ENCODE results near the gene DOLPP1.
"Not testable (repeated sequence)": the region's sequence is repeated elsewhere in the genome, so short reads cannot be mapped to it uniquely, and the experiment has no call there.

Gene DOLPP1

DNA sequence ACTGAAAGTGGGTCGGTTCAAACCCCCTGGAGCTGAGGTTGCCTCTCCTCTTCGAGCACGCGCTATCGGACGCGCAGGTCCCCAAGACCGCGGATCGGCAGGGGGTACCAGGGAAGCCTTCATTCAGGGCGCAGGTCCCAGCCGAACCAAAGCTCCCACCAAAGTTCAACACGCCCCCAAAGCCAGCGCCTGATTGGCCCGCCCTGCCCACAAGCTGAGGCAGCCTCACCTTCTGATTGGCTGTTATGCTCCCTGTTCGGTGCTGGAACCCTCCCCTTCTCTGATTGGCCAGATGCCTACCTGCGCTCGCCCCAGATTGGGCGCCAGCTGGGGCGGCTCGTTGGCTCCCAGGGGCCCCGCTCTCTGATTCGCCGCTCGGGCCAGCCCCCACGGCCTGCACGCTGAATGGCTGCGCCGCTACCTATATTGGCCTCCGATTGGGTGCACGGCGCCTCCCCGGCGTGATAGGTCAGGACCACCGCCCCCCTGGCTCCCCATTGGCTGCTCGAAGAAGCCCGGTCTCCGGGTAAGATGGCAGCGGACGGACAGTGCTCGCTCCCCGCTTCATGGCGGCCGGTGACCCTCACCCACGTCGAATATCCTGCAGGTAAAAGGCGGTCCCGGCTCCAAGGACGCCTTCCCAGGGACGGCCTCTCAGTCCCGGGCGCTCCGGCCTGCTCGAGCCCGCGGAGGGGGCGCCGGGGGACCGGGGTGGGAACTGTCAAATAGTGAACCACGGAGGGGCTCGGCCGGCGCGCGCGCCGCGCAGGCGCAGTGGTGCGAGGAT lies at the start of gene DOLPP1:
Gene DOLPP1 (plus strand): TSS at position 511 of the 787 bp plus-strand sequence. CDS start 21 bp downstream, at position 532.
- peak; percentile 99 to 100 (median 100) for DNase-seq

DNA sequence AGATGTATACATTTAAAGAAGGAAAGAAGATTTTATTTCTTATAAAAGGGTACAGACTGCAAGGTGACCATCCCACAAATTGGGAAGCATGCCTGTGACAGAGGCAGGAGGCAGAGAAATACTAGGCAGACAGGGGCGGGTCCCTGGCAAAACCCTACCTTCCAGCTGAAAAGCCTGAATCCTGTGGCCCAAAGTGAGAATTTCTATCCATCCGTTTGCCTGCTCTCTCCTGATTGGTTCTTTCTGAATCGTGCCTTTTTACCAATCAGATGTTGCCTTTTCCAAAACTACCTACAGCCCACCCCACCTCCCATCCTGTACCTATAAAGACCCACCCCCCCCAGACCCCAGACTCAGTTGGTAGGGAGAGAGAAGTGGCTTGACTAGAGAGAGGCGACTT lies 49.4 kb upstream of the DOLPP1 start:
- DNase-seq, result no peak

- DNase-seq, result no peak
These were observed 48.3 kb upstream of the DOLPP1 start for GRCh38 chr9:129032541-129033159.

- no peak for DNase-seq
These were observed 47.7 kb upstream of the DOLPP1 start for GRCh38 chr9:129033216-129033615.

DNA sequence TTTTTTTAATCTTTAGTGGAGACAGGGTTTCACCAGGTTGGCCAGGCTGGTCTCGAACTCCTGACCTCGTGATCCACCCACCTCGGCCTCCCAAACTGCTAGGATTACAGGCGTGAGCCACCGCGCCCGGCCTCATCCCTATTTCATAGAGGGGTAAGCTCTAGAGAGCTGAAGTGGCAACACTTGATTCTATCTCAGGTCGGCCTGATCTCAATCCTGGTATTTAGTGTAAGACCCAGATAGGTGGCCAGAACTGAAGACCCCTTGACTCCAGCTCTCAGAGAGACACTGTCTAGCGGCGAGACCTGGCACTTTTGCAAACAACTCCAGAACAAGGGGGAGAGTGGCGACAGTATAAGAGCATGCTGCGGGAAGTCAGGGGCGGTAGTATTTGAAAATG lies 45.1 kb upstream of the DOLPP1 start:
- DNase-seq, result not testable (repeated sequence)

DNA sequence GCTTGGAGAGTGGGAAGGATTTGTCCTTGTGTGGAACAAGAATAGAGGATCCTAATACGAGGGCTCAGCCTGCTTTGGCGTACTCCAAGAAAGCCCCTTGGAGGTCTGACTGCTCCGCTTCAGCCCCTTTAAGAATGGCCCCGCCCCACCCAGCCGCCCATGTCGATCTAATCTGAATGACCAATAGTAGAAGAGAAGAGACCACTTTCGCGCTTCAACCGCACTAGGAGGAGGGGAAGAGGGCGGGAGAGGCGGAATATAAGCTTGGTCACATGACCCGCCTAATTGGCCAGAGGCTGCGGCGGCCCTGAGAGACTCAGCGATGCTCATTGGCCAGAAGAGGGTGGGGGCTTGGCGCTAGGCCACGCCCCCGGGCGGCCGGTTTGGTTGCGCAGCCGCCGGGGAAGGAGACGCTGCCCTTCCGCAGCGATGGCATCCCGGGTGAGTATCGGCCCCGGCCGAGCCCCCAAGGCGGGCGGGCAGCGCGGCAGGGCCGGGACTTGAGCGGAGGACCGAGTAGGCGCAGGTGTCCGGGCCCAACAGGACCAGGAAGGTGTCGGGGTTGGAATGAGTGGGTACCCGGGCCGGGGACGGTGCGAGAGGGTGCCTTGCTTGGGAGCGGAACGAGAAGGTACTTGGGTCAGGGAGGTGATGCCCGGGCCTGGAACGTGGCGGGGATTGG lies 44.5 kb upstream of the DOLPP1 start, which contains the start of gene MIGA2:
Gene MIGA2 (plus strand): TSS at position 386 of the 682 bp plus-strand sequence. CDS start 3,969 bp downstream, outside the sequence.
- peak; percentile 99 for DNase-seq

DNA sequence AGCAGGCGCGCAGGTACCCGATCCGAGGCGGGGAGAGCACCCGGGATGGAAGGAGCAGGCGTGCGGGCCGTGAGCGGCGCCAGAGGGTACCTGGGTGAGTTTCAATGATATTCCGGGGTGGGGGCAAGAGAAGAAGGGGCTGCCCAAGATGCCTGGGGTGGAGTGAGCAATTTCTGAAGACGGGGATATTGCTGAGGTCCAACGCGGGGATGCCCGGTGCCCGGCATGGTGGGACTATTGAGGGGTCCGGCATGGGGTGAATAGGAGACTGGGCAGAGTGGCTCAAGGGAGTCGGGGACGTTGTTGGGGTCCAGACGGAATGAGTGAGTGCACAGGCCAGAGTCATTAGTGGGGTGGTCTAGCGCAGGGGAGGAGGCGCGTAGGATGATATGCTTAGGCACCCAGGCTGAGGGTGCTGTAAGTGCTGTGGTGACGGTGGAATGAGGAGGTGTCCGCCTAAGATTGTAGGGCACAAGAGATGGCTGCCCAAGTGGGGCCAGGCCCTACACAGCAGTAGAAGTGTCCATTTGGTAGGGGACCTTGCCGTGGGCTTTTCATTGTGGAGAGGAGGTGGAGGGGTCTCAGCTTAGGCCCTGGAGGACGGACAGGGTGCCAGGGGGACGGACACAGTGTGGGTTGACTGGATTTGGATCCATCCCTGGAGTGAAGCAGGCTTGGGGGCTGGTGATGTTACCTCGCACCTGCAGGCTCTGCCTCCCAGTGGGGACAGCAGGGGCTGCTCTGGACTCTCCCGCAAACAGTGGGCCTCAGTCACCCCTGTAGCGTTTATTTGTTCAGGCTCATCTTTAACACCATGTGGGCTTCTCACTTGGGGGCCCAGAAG lies 43.8 kb upstream of the DOLPP1 start:
- no peak for DNase-seq

DNA sequence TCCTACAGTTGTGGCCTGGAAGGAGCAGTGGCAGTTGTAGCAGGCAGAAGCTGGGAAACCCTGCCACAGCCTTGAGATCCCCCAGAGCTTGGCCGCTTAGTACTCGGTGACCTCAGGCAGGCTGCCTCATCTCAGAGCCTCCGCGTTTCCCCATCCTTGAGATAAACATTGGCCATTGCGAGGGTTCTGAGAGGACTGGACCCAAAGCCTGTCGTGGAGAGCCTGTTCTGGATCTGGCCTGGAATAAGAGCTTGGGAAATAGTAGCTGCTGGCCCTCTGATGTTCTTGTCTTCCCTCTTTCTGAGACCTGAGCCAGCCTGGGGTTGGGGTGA lies 43.2 kb upstream of the DOLPP1 start:
- DNase-seq, result no peak

- DNase-seq, result peak in 1 of 3 donors; percentile 15
These were observed 42.6 kb upstream of the DOLPP1 start for GRCh38 chr9:129038109-129038852.

DNA sequence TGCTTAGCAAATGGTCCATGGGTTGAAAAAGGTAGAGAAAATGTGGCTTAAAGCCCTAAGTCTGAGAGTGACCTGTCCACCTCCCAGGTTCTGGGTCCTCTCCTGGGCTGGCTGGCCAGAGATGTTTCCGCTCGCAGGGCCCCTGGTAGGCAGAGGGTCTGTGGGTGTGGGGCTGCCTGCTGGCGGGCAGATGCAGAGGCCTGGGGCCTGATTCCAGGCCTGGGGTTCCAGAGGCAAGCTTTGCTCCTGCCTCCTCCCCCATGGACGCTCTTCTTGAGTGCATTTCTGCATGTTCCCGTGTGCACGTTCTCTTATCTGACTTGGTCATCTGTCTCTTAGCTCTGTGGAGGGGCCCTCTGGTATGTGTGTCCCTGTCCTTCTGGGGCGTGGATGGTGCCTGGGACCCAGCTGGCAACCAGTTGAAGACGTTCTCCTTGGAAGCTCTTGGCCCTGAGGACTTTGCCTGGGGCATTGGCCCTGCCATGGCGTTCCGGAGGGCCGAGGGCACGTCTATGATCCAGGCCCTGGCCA lies 40.7 kb upstream of the DOLPP1 start:
- DNase-seq, result no peak

- DNase-seq, result no peak
These were observed 38.9 kb upstream of the DOLPP1 start for GRCh38 chr9:129042016-129042415.

DNA sequence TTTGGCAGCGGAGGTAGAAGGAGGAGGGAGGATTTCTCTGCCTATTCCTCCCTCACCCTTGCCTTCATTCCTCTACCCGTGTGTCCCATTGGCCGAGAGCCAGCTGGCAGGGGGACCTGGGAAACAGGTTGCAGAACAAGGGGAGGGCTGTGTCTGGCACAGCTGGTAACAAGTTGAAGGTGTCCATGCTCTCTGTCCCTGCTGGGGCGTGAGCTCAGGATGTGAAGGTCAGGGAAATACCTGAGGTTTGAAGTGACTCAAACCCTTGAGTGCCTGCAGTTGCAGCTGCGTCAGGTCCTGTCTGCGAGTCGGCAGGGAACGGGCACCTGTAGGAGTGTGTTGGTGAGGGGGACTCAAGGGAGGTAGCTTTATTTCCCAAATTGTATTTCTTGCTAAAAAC lies 28.3 kb upstream of the DOLPP1 start:
- DNase-seq, result no peak

GRCh38 chr9:129053020-129053419 lies 27.9 kb upstream of the DOLPP1 start:
- no peak for DNase-seq

DNA sequence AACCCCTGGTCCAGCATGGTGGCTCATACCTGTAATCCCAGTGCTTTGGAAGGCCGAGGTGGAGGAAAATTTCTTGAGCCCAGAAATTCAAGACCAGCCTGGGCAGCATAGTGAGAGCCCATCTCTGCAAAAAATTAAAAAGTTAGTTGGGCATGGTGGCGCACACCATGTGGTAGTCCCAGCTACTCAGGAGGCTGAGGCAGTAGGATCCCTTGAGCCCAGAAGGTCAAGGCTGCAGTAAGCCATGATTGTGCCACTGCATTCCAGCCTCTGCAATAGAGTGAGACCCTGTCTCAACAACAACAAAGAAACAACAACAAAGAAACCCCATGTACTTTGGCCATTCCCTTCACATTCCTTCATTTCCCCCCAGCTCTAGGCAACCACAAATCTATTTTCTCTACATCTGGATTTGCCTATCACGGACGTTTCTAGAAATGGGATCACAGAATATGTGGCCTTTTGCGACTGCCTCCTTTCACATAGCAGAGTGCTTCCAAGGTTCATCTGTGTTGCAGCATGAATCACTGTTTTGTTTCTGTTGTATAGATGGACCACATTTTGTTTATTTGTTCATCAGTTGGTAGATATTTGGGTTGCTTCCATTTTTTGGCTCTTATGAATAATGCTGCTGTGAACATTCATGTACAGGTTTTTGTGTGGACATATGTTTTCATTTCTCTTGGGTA lies 26.6 kb upstream of the DOLPP1 start:
- DNase-seq, result no peak

- DNase-seq, result peak; percentile 83 to 88 (median 84)
These were observed 21.7 kb upstream of the DOLPP1 start for GRCh38 chr9:129058965-129059795.

DNA sequence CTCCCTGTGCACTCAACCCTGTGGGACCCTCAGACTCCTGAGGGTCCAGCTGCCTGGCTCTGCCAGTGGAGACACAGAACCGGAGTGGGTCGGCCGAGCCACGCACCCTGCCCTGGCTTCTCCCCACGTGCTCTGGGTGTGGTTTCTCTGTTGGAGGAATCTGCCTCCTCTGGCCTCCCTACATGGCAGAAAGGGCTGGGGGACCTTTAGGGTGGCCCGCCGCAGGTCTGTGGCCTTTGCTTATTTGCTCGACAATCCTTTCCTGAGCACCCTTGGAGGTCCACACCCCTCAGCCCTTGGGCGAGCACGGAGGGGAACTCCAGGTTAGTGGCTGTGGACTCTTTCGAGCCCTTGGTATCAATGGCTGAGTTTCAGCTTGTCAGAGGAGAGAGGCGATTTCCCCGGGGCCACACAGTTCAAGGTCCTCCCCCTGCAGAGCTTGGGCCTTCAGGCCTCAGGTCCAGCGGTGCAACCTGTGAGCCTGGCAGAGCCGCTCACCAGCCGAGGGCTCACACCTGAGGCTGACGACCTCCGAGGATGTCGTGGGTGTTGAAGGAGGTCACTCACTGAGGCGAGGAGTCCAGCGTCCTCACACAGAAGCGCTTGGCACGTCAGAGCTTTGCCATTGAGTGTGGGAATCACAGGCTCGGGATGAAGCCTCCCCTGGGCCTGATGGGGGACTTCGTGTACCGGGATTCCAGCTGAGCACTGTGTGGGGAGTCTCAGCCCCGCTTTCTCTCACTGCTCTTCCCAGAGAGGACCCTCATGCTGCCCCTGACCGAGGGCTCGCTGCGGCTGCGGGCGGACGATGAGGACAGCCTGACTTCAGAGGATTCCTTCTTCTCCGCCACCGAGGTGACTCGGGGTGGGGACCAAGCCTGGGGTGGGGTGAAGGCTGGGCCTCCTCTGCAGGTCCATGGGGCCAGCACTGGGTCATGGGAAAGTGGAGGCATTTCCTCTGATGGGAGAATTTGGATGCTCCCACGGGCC lies 20.8 kb upstream of the DOLPP1 start:
- no peak for DNase-seq

DNA sequence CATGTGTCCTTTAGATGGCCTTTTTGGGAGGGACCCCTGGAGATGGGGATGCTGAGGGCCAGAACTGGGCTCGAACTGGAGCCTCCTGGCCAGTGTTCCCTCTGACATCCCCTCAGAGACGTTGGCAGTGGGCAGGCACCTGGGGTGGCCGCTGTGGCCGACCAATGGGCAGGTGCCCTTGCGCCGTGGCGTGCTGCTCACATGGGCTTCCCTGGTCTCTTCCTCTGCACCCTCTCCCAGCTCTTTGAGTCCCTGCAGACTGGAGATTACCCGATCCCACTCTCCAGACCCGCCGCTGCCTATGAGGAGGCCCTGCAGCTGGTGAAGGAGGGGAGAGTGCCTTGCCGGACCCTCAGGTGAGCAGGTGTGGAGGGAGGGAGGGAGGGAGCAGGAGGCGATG lies 19.9 kb upstream of the DOLPP1 start:
- DNase-seq, result no peak

GRCh38 chr9:129063061-129063460 lies 17.9 kb upstream of the DOLPP1 start:
- DNase-seq, result no peak

DNA sequence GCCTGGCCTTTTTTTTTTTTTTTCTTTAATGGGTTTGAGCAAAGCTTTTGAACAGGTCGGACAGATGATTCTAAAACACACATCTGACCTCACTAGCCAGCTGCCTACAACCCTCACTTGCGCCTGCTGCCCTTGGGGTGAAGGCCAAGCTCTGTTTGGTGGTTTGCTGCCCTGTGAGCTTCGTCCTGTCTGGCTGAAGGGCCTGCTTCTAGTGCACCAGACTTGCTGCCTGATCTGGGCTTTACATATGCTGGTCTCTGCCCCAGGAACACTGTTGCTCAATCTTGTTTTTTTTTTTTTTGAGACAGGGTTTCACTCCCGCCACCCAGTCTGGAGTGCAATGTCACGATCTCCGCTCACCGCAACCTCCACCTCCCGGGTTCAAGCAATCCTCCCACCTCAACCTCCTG lies 16.4 kb upstream of the DOLPP1 start:
- no peak for DNase-seq
